ENCODE measurements around the gene STX16. TPM values are rescaled to one million over a fixed set of nuclear protein-coding genes. Genes with fewer than 3 reads are reported as not detected.
A peak's percentile ranks its signal among the peaks of the same experiment; 100 is the strongest.

The STX16 gene
- total RNA-seq, 1 experiment from 2014 or later = 97.0 TPM

- DNase-seq = no peak
- no TSS peak for BruUV-seq (replicated peaks)
- Histone ChIP-seq H3K36me3 (ENCODE audit: control insufficient read depth, insufficient read depth, low read length) (peaks cover 8% of the 10 kb centered on the region; the same call in 1 of the 2 replicates), H3K4me3 (ENCODE audit: low read depth, low read length) (no peak overlapping the region), H3K9me3 (no peaks in the 10 kb centered on the region), H3K4me1 (no peaks in the 10 kb centered on the region), H3K27me3 (replicated peaks; ENCODE audit: control insufficient read depth, insufficient read depth, low read length) (no peaks in the 10 kb centered on the region)
- CTCF ChIA-PET = no interaction called here
- TF ChIP-seq CTCF (IDR thresholded peaks at IDR 0.05; ENCODE audit: insufficient read depth in 1 of 2, low read depth in 1 of 2, low read length in 1 of 2, severe bottlenecking in 1 of 2, unreplicated experiment in 1 of 2) = no peak
- Mint-ChIP-seq H3K9me3 (ENCODE audit: unreplicated experiment) (no peaks in the 10 kb centered on the region), H3K27ac (ENCODE audit: unreplicated experiment) (peak overlapping the region; percentile 23), H3K4me3 (ENCODE audit: unreplicated experiment) (no peak overlapping the region), H3K27me3 (ENCODE audit: insufficient read depth, unreplicated experiment) (no peaks in the 10 kb centered on the region), H3K36me3 (ENCODE audit: insufficient read depth, unreplicated experiment) (peaks cover 78% of the 10 kb centered on the region), H3K4me1 (ENCODE audit: low read depth, unreplicated experiment) (no peaks in the 10 kb centered on the region)
- intact Hi-C loops (cut with micrococcal nuclease; ENCODE audit: unreplicated experiment) = no loop called here
- POLR2A ChIA-PET = no interaction called here
Observed at GRCh38 chr20:58667975-58668374, 16.9 kb downstream of the STX16 start.

DNA sequence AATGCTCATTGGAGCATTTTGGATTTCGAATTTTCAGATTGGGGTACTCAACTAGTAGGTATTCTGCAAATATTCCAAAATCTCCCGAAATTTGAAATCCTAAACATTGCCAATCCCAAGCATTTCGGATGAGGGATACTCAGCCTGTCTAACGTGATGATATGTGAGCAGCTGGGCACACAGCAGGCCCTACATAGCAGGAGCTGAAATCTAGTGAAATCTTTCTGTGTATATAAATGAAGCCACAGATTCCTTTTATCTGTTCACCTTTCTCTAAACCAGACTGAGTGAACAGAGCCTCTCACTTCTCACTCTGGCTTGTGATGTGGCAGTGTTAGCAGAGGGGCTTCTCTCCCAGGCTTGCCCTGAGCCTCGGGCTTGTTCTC, 17.8 kb downstream of the STX16 start:
- no peak overlapping the region for H3K4me3 ChIP-seq (ENCODE audit: low read depth, low read length)
- intact Hi-C loops (cut with micrococcal nuclease; ENCODE audit: unreplicated experiment) = no loop called here
- no peaks in the 10 kb centered on the region for H3K9me3 Mint-ChIP-seq (ENCODE audit: unreplicated experiment)
- no peak for DNase-seq
- no peaks in the 10 kb centered on the region for H3K27me3 Mint-ChIP-seq (ENCODE audit: insufficient read depth, unreplicated experiment)
- no peaks in the 10 kb centered on the region for H3K9me3 ChIP-seq
- H3K4me1 ChIP-seq = no peaks in the 10 kb centered on the region
- no TSS peak for BruUV-seq (replicated peaks)
- ChIA-PET POLR2A (no interaction called here), CTCF (no interaction called here)
- no peaks in the 10 kb centered on the region for H3K27me3 ChIP-seq (replicated peaks; ENCODE audit: control insufficient read depth, insufficient read depth, low read length)
- no peak overlapping the region for H3K27ac Mint-ChIP-seq (ENCODE audit: unreplicated experiment)
- H3K4me3 Mint-ChIP-seq (ENCODE audit: unreplicated experiment) = no peak overlapping the region
- peaks cover 8% of the 10 kb centered on the region; the same call in 1 of the 2 replicates for H3K36me3 ChIP-seq (ENCODE audit: control insufficient read depth, insufficient read depth, low read length)
- H3K4me1 Mint-ChIP-seq (ENCODE audit: low read depth, unreplicated experiment) = no peaks in the 10 kb centered on the region
- no peak for TF ChIP-seq CTCF (IDR thresholded peaks at IDR 0.05; ENCODE audit: insufficient read depth in 1 of 2, low read depth in 1 of 2, low read length in 1 of 2, severe bottlenecking in 1 of 2, unreplicated experiment in 1 of 2)
- H3K36me3 Mint-ChIP-seq (ENCODE audit: insufficient read depth, unreplicated experiment) = peaks cover 78% of the 10 kb centered on the region

DNA sequence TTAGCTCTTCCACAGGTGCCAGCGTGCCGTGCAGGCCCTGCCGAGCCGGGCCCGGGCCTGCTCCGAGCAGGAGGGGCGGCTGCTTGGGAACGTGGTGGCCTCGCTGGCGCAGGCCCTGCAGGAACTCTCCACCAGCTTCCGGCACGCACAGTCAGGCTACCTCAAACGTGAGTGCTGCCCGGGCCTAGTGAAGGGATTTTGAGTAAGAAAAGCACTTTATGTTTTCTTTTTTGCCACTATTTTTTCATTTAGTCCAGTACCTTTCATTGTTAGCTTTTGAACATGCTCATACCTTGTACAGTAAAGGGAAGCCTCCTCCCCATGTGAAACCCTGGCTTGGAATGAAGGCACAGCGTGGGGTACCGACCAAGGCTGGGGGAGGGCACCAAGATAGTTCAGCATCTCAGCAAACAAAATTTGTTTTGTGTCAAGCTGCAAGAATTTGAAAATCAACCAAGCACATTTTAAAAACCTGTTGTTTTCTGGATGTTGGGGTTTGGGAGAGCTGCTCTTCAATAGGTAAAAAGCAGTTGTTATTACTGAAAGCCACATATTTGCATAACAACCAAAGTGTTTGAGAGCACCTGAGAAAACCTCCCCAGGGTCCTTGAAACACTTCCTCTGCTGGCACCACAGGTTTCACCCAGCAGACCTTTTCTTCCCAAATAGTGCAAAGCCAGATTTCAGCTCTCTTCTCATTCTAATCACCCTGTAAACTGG, 18.4 kb downstream of the STX16 start:
- Mint-ChIP-seq H3K27me3 (ENCODE audit: insufficient read depth, unreplicated experiment) (no peaks in the 10 kb centered on the region), H3K4me1 (ENCODE audit: low read depth, unreplicated experiment) (no peaks in the 10 kb centered on the region), H3K9me3 (ENCODE audit: unreplicated experiment) (no peaks in the 10 kb centered on the region), H3K4me3 (ENCODE audit: unreplicated experiment) (no peak overlapping the region), H3K27ac (ENCODE audit: unreplicated experiment) (no peak overlapping the region), H3K36me3 (ENCODE audit: insufficient read depth, unreplicated experiment) (peaks cover 76% of the 10 kb centered on the region)
- POLR2A ChIA-PET = no interaction called here
- Histone ChIP-seq H3K27me3 (replicated peaks; ENCODE audit: control insufficient read depth, insufficient read depth, low read length) (no peaks in the 10 kb centered on the region), H3K9me3 (no peaks in the 10 kb centered on the region), H3K4me3 (ENCODE audit: low read depth, low read length) (no peak overlapping the region), H3K4me1 (no peaks in the 10 kb centered on the region), H3K36me3 (ENCODE audit: control insufficient read depth, insufficient read depth, low read length) (peaks cover 8% of the 10 kb centered on the region; the same call in 1 of the 2 replicates)
- no peak for TF ChIP-seq CTCF (IDR thresholded peaks at IDR 0.05; ENCODE audit: insufficient read depth in 1 of 2, low read depth in 1 of 2, low read length in 1 of 2, severe bottlenecking in 1 of 2, unreplicated experiment in 1 of 2)
- DNase-seq = no peak
- no TSS peak for BruUV-seq (replicated peaks)
- CTCF ChIA-PET = no interaction called here
- intact Hi-C loops (cut with micrococcal nuclease; ENCODE audit: unreplicated experiment) = no loop called here
